ENCODE data around the gene BTBD17.

Gene BTBD17

GRCh38 chr17:74359916-74360315 is 1.8 kb downstream of the BTBD17 start:
- TF ChIP-seq CTCF (IDR thresholded peaks at IDR 0.05; ENCODE audit: low read length, missing control alignments): no peak
- DNase-seq (ENCODE audit: low read depth): no peak
- H3K4me3 ChIP-seq (replicated peaks; ENCODE audit: low read depth, low read length): no peak overlapping the region

- no peak for TF ChIP-seq CTCF (IDR thresholded peaks at IDR 0.05; ENCODE audit: low read length, missing control alignments)
- DNase-seq (ENCODE audit: low read depth): no peak
- no peak overlapping the region for H3K4me3 ChIP-seq (replicated peaks; ENCODE audit: low read depth, low read length)
These were observed 3.0 kb downstream of the BTBD17 start for GRCh38 chr17:74358697-74359096.

DNA sequence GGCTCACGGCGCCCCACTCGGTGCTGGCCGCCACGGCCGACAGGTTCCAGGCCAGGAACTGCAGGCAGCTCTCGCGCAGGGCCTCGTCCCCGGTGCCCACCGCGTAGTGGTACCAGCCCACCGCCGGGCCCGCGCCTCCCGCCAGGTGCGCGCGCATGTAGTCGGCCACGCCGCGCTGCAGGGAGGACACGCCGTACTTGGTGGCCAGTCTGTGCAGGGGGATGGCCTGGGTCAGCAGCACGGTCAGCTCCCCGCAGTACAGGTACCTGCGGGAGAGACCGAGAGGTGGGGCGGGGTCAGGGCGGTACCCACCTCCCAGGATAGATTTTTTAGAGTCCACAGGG is 4.2 kb downstream of the BTBD17 start:
- DNase-seq (ENCODE audit: low read depth): no peak
- TF ChIP-seq CTCF (IDR thresholded peaks at IDR 0.05; ENCODE audit: low read length, missing control alignments): no peak

GRCh38 chr17:74356646-74357465 is 4.8 kb downstream of the BTBD17 start:
- TF ChIP-seq CTCF (IDR thresholded peaks at IDR 0.05; ENCODE audit: low read length, missing control alignments): no peak
- DNase-seq (ENCODE audit: low read depth): no peak
- H3K4me3 ChIP-seq (replicated peaks; ENCODE audit: low read depth, low read length): no peak overlapping the region

More for the DNA sequence above, 4.2 kb downstream of the BTBD17 start:
- no peak overlapping the region for H3K4me3 ChIP-seq (replicated peaks; ENCODE audit: low read depth, low read length)

- no peak for TF ChIP-seq CTCF (IDR thresholded peaks at IDR 0.05; ENCODE audit: low read length, missing control alignments)
- DNase-seq (ENCODE audit: low read depth): no peak
- H3K4me3 ChIP-seq (replicated peaks; ENCODE audit: low read depth, low read length): no peak overlapping the region
These were observed 6.6 kb downstream of the BTBD17 start for GRCh38 chr17:74355065-74355464.

GRCh38 chr17:74354561-74354960 is 7.1 kb downstream of the BTBD17 start:
- TF ChIP-seq CTCF (IDR thresholded peaks at IDR 0.05; ENCODE audit: low read length, missing control alignments): no peak
- DNase-seq (ENCODE audit: low read depth): no peak
- no peak overlapping the region for H3K4me3 ChIP-seq (replicated peaks; ENCODE audit: low read depth, low read length)

- no peak overlapping the region for H3K4me3 ChIP-seq (replicated peaks; ENCODE audit: low read depth, low read length)
- DNase-seq (ENCODE audit: low read depth): no peak
- TF ChIP-seq CTCF (IDR thresholded peaks at IDR 0.05; ENCODE audit: low read length, missing control alignments): peak; percentile 19
These were observed 7.5 kb downstream of the BTBD17 start for GRCh38 chr17:74354123-74354522.

Measured in fibroblast of pulmonary artery (primary cell).